Sigmoid colon (tissue), 4 donors: ENCODE results near the gene ITPR2.

ENCODE experiments used
- CTCF ChIP-seq, 4 experiments: fragments of 450-650 bp in 3 of 4; fragments of 200-600 bp in 1 of 4; IDR thresholded peaks; one replicate each; pipeline ENCODE4 v1.5.1; 2016 to 2019; ENCODE audit warnings: antibody characterized with exemption in 4 of 4, mild to moderate bottlenecking in 3 of 4, moderate library complexity in 2 of 4
- EP300 ChIP-seq, 4 donors: sonication (generic); formaldehyde crosslinking; IDR thresholded peaks; one replicate each; pipeline ENCODE4 v1.6.1; 2017; ENCODE audit warnings: antibody characterized with exemption in 4 of 4
- POLR2A ChIP-seq, 2 donors: fragments of 450-650 bp; IDR thresholded peaks; one replicate each; pipeline ENCODE4 v1.6.1; 2016; ENCODE audit warnings: antibody characterized with exemption in 2 of 2, mild to moderate bottlenecking in 2 of 2, moderate library complexity in 2 of 2
- POLR2AphosphoS5 ChIP-seq, 4 donors: sonication (generic); formaldehyde crosslinking; IDR thresholded peaks; one replicate each; pipeline ENCODE4 v1.6.1; 2017; ENCODE audit warnings: antibody characterized with exemption in 4 of 4

GRCh38 chr12:26795910-26796309 is 37.1 kb downstream of the ITPR2 start:
- no peak for TF ChIP-seq CTCF (IDR thresholded peaks at IDR 0.05)
- TF ChIP-seq POLR2A (IDR thresholded peaks at IDR 0.05): no peak
- TF ChIP-seq POLR2AphosphoS5 (IDR thresholded peaks at IDR 0.05): no peak
- no peak for TF ChIP-seq EP300 (IDR thresholded peaks at IDR 0.05)
